Liver (tissue), 9 donors: ENCODE data around the gene NEB. TPM values are rescaled to one million over a fixed set of nuclear protein-coding genes. Genes with fewer than 3 reads are reported as not detected.

ENCODE experiments used
- DNase-seq: peaks from one replicate; pipeline ENCODE4 v3.0.0-alpha.2; 2017; ENCODE audit warnings: low spot score
- H3K27ac ChIP-seq, 2 donors: one replicate each; pipeline ENCODE4 v1.7.0; 2013; ENCODE audit warnings: inconsistent platforms in 2 of 2, low read length in 2 of 2, control low read depth in 1 of 2, low read depth in 1 of 2, mild to moderate bottlenecking in 1 of 2
- H3K27me3 ChIP-seq, 4 donors: one replicate each; pipeline versions ENCODE4 v1.6.1 to v1.7.0; 2013; ENCODE audit warnings: low read length in 3 of 4, inconsistent platforms in 1 of 4, mild to moderate bottlenecking in 1 of 4, moderate library complexity in 1 of 4; ENCODE audit not compliant: control insufficient read depth in 4 of 4, insufficient read depth in 4 of 4
- H3K36me3 ChIP-seq, 4 donors: one replicate each; pipeline versions ENCODE4 v1.6.1 to v1.7.0; 2013; ENCODE audit warnings: low read length in 3 of 4, mild to moderate bottlenecking in 3 of 4, low read depth in 1 of 4, moderate library complexity in 1 of 4; ENCODE audit not compliant: control insufficient read depth in 4 of 4, insufficient read depth in 3 of 4
- H3K4me1 ChIP-seq, 4 donors: one replicate each; pipeline versions ENCODE4 v1.6.1 to v1.7.0; 2013; ENCODE audit warnings: low read length in 3 of 4, mild to moderate bottlenecking in 3 of 4, moderate library complexity in 1 of 4; ENCODE audit not compliant: control insufficient read depth in 4 of 4, insufficient read depth in 4 of 4
- H3K4me3 ChIP-seq, 3 donors: one replicate each; pipeline versions ENCODE4 v1.6.1 to v1.7.0; 2013; ENCODE audit warnings: low read length in 3 of 3, control low read depth in 1 of 3, low read depth in 1 of 3, mild to moderate bottlenecking in 1 of 3
- H3K9ac ChIP-seq, 2 donors: one replicate each; pipeline ENCODE4 v1.7.0; 2013; ENCODE audit warnings: low read length in 2 of 2, mild to moderate bottlenecking in 2 of 2, moderate library complexity in 2 of 2, control low read depth in 1 of 2, low read depth in 1 of 2
- H3K9me3 ChIP-seq, 4 donors: one replicate each; pipeline versions ENCODE4 v1.6.1 to v1.7.0; 2013; ENCODE audit warnings: low read length in 3 of 4; ENCODE audit not compliant: control insufficient read depth in 4 of 4
- ATF3 ChIP-seq: IDR thresholded peaks from 2 replicates; pipeline ENCODE4 v1.6.1; 2016; ENCODE audit warnings: antibody characterized with exemption
- CTCF ChIP-seq: fragments of 150-350 bp; IDR thresholded peaks from 2 replicates; pipeline ENCODE4 v1.5.1; 2017; ENCODE audit warnings: improper control_type of control experiment, low read depth, low read length; ENCODE audit not compliant: missing input control
- FOXA1 ChIP-seq: IDR thresholded peaks from 2 replicates; pipeline ENCODE4 v1.6.1; 2016; ENCODE audit warnings: antibody characterized with exemption
- FOXA2 ChIP-seq: IDR thresholded peaks from 2 replicates; pipeline ENCODE4 v1.6.1; 2016; ENCODE audit warnings: antibody characterized with exemption
- GABPA ChIP-seq, 2 donors: IDR thresholded peaks in 1 of 2; conservative IDR thresholded peaks in 1 of 2; 2 replicates each; pipeline ENCODE4 v1.6.1; 2016; ENCODE audit warnings: antibody characterized with exemption in 2 of 2, mild to moderate bottlenecking in 1 of 2, moderate library complexity in 1 of 2
- HNF4A ChIP-seq, 2 donors: conservative IDR thresholded peaks; 2 replicates each; pipeline ENCODE4 v1.6.1; 2016; ENCODE audit warnings: antibody characterized with exemption in 2 of 2, mild to moderate bottlenecking in 2 of 2
- HNF4G ChIP-seq: IDR thresholded peaks from 2 replicates; pipeline ENCODE4 v1.6.1; 2016; ENCODE audit warnings: antibody characterized with exemption
- JUND ChIP-seq, 2 donors: IDR thresholded peaks; 2 replicates each; pipeline ENCODE4 v1.6.1; 2016; ENCODE audit warnings: antibody characterized with exemption in 2 of 2
- MAX ChIP-seq: IDR thresholded peaks from 2 replicates; pipeline ENCODE4 v1.6.1; 2016; ENCODE audit warnings: antibody characterized with exemption
- NR2F2 ChIP-seq: IDR thresholded peaks from 2 replicates; pipeline ENCODE4 v1.6.1; 2016; ENCODE audit warnings: antibody characterized with exemption
- RAD21 ChIP-seq, 2 donors: IDR thresholded peaks; 2 replicates each; pipeline ENCODE4 v1.6.1; 2016; ENCODE audit warnings: antibody characterized with exemption in 2 of 2, mild to moderate bottlenecking in 2 of 2
- REST ChIP-seq: IDR thresholded peaks from 2 replicates; pipeline ENCODE4 v1.6.1; 2016; ENCODE audit warnings: antibody characterized with exemption, mild to moderate bottlenecking
- RXRA ChIP-seq, 2 donors: IDR thresholded peaks; 2 replicates each; pipeline ENCODE4 v1.6.1; 2017 to 2018; ENCODE audit warnings: antibody characterized with exemption in 2 of 2, mild to moderate bottlenecking in 1 of 2
- TAF1 ChIP-seq: conservative IDR thresholded peaks from 2 replicates; pipeline ENCODE4 v1.6.1; 2016; ENCODE audit warnings: antibody characterized with exemption, mild to moderate bottlenecking
- YY1 ChIP-seq: IDR thresholded peaks from 2 replicates; pipeline ENCODE4 v1.6.1; 2016; ENCODE audit warnings: antibody characterized with exemption, mild to moderate bottlenecking
- ZBTB33 ChIP-seq: IDR thresholded peaks from 2 replicates; pipeline ENCODE4 v1.6.1; 2016; ENCODE audit warnings: antibody characterized with exemption
- WGBS: extraction: QIAGEN DNeasy Blood & Tissue Kit; methylation state at CpG from one replicate; pipeline ENCODE4 v1.1.7; 2013; 5-methylcytosine and 5-hydroxymethylcytosine counted together
- polyA plus RNA-seq, 2 donors: library from polyadenylated mRNA; stranded (reverse) in 1 of 2; unstranded in 1 of 2; fragments of 200-250 nt in 1 of 2; fragments of >200 nt in 1 of 2; fragmentation: Nextera tagmentation in 1 of 2; extraction: Ambion mirVana in 1 of 2; gene quantifications; one replicate each; pipeline versions ENCODE4 v1.2.1 to v1.2.3, GENCODE V29; 2013 to 2015
- total RNA-seq, 2 donors: library from RNA; depleted of rRNA; stranded (reverse); fragments of >200 nt; gene quantifications; one replicate each; pipeline ENCODE4 v1.2.3, GENCODE V29; 2014
- donor health status: healthy.
- donor health status: healthy.
- donor health status: healthy.
- donor health status: healthy.
- donor health status: healthy.

Gene NEB
- total and polyA plus RNA-seq, 4 donors: 0.28 to 6.4 (median 2.7) TPM

GRCh38 chr2:151781642-151782041, 47.4 kb upstream of the NEB start:
- H3K36me3 ChIP-seq: peaks cover 0 to 10% (median 7%) of the 10 kb centered on the region in 4 donors
- peaks cover 0 to 2% (median 0%) of the 10 kb centered on the region in 4 donors for H3K9me3 ChIP-seq
- no peaks in the 10 kb centered on the region for H3K4me1 ChIP-seq
- no peak overlapping the region for H3K9ac ChIP-seq
- no peaks in the 10 kb centered on the region for H3K27me3 ChIP-seq
- TF ChIP-seq ZBTB33 (no peak), RXRA (IDR thresholded peaks at IDR 0.05) (no peak), HNF4G (no peak), MAX (no peak), GABPA (IDR thresholded peaks at IDR 0.05 in 1 of 2, conservative IDR thresholded peaks at IDR 0.05 in 1 of 2) (no peak), CTCF (no peak), FOXA2 (no peak), JUND (IDR thresholded peaks at IDR 0.05) (no peak), REST (no peak), HNF4A (conservative IDR thresholded peaks at IDR 0.05) (no peak), YY1 (no peak), FOXA1 (no peak)
- 94% methylated on average over 4 of the region's 4 CpGs for WGBS
- H3K27ac ChIP-seq: no peak overlapping the region
- H3K4me3 ChIP-seq: no peak overlapping the region
- DNase-seq: no peak

GRCh38 chr2:151780938-151781337, 46.7 kb upstream of the NEB start:
- Histone ChIP-seq H3K36me3 (peaks cover 0 to 12% (median 8%) of the 10 kb centered on the region in 4 donors), H3K9me3 (peaks cover 0 to 2% (median 0%) of the 10 kb centered on the region in 4 donors), H3K9ac (no peak overlapping the region), H3K27ac (no peak overlapping the region), H3K4me1 (no peaks in the 10 kb centered on the region), H3K27me3 (no peaks in the 10 kb centered on the region), H3K4me3 (no peak overlapping the region)
- DNase-seq: no peak
- TF ChIP-seq JUND (IDR thresholded peaks at IDR 0.05) (no peak), REST (no peak), HNF4G (no peak), CTCF (no peak), ZBTB33 (no peak), YY1 (no peak), ATF3 (no peak), RAD21 (IDR thresholded peaks at IDR 0.05) (no peak), TAF1 (no peak), NR2F2 (no peak)
